SJCRH30 (cell line): Measurements from ENCODE around the gene KCNJ18. TPM values are rescaled to one million over a fixed set of nuclear protein-coding genes. Genes with fewer than 3 reads are reported as not detected.
A peak's percentile ranks its signal among the peaks of the same experiment; 100 is the strongest.
"Not testable (repeated sequence)": the region's sequence is repeated elsewhere in the genome, so short reads cannot be mapped to it uniquely, and the experiment has no call there.

ENCODE experiments used
- DNase-seq, 2 experiments: peaks; one replicate each; pipeline ENCODE4 v3.0.0-alpha.2; 2015 to 2020
- H3K27ac ChIP-seq: fragments of 250-450 bp; sonication (Bioruptor Pico); 2 replicates; pipeline ENCODE4 v1.5.1; 2020; ENCODE audit warnings: mild to moderate bottlenecking, moderate library complexity
- H3K27me3 ChIP-seq: fragments of 250-450 bp; sonication (Bioruptor Pico); 2 replicates; pipeline ENCODE4 v1.5.1; 2020; ENCODE audit warnings: mild to moderate bottlenecking, moderate library complexity
- H3K36me3 ChIP-seq: fragments of 250-450 bp; sonication (Bioruptor Pico); 2 replicates; pipeline ENCODE4 v1.5.1; 2020; ENCODE audit warnings: mild to moderate bottlenecking, moderate library complexity
- H3K4me1 ChIP-seq: fragments of 250-450 bp; sonication (Bioruptor Pico); 2 replicates; pipeline ENCODE4 v1.5.1; 2020; ENCODE audit warnings: mild to moderate bottlenecking, moderate library complexity
- H3K4me3 ChIP-seq: fragments of 250-450 bp; sonication (Bioruptor Pico); 2 replicates; pipeline ENCODE4 v1.5.1; 2020; ENCODE audit warnings: mild to moderate bottlenecking, moderate library complexity
- H3K9me3 ChIP-seq: fragments of 250-450 bp; sonication (Bioruptor Pico); replicated peaks from 2 replicates; pipeline ENCODE4 v1.5.1; 2020; ENCODE audit warnings: mild to moderate bottlenecking, moderate library complexity
- total RNA-seq: library from RNA; depleted of rRNA; stranded (reverse); fragments of >200 nt; shearing (Covaris generic); gene quantifications from 2 replicates; pipeline ENCODE4 v1.2.3, GENCODE V29; 2014

KCNJ18 gene
- total RNA-seq, 1 experiment from 2014 or later: not detected

GRCh38 chr17:21687136-21687953, 5.0 kb upstream of the KCNJ18 start:
- H3K4me3 ChIP-seq: no peak overlapping the region
- no peaks in the 10 kb centered on the region for H3K4me1 ChIP-seq
- no peaks in the 10 kb centered on the region for H3K36me3 ChIP-seq
- H3K9me3 ChIP-seq: peaks cover 3% of the 10 kb centered on the region
- no peak for DNase-seq
- H3K27me3 ChIP-seq: peaks cover 20% of the 10 kb centered on the region
- H3K27ac ChIP-seq: no peak overlapping the region

- H3K4me3 ChIP-seq: no peak overlapping the region
- peaks cover 20% of the 10 kb centered on the region for H3K27me3 ChIP-seq
- H3K36me3 ChIP-seq: no peaks in the 10 kb centered on the region
- DNase-seq: no peak
- H3K27ac ChIP-seq: no peak overlapping the region
- peaks cover 3% of the 10 kb centered on the region for H3K9me3 ChIP-seq
- H3K4me1 ChIP-seq: no peaks in the 10 kb centered on the region
These were observed 3.9 kb upstream of the KCNJ18 start for GRCh38 chr17:21688293-21688949.

- H3K4me1 ChIP-seq: no peaks in the 10 kb centered on the region
- H3K9me3 ChIP-seq: peaks cover 3% of the 10 kb centered on the region
- DNase-seq: peak; percentile 56 to 68
- H3K36me3 ChIP-seq: no peaks in the 10 kb centered on the region
- H3K4me3 ChIP-seq: no peak overlapping the region
- no peak overlapping the region for H3K27ac ChIP-seq
- H3K27me3 ChIP-seq: peaks cover 20% of the 10 kb centered on the region
These were observed 2.7 kb upstream of the KCNJ18 start for GRCh38 chr17:21689604-21690003.

GRCh38 chr17:21690811-21691210, 1.5 kb upstream of the KCNJ18 start:
- not testable (repeated sequence) for H3K27ac ChIP-seq, H3K36me3 ChIP-seq, H3K4me1 ChIP-seq, H3K9me3 ChIP-seq, DNase-seq, H3K4me3 ChIP-seq
- peaks cover 17% of the 10 kb centered on the region for H3K27me3 ChIP-seq

- H3K27me3 ChIP-seq: peaks cover 16% of the 10 kb centered on the region
- not testable (repeated sequence) for H3K4me3 ChIP-seq, H3K9me3 ChIP-seq, H3K4me1 ChIP-seq, H3K36me3 ChIP-seq, H3K27ac ChIP-seq
- peak in 1 of 2 experiments; percentile 2 for DNase-seq
These were observed 842 bp upstream of the KCNJ18 start for GRCh38 chr17:21691481-21691880.

- H3K9me3 ChIP-seq, H3K4me3 ChIP-seq, H3K27ac ChIP-seq, H3K4me1 ChIP-seq, H3K27me3 ChIP-seq, H3K36me3 ChIP-seq: not testable (repeated sequence)
- peak in 1 of 2 experiments; percentile 14 for DNase-seq
These were observed 362 bp downstream of the KCNJ18 start for GRCh38 chr17:21692704-21693065.

- H3K9me3 ChIP-seq, H3K4me1 ChIP-seq, H3K27ac ChIP-seq, H3K27me3 ChIP-seq, H3K36me3 ChIP-seq, H3K4me3 ChIP-seq: not testable (repeated sequence)
- DNase-seq: peak in 1 of 2 experiments; percentile 5
These were observed 1.1 kb downstream of the KCNJ18 start for GRCh38 chr17:21693391-21693796.

- not testable (repeated sequence) for H3K4me1 ChIP-seq, H3K9me3 ChIP-seq, H3K4me3 ChIP-seq, H3K27ac ChIP-seq, H3K36me3 ChIP-seq, H3K27me3 ChIP-seq
- DNase-seq: peak in 1 of 2 experiments; percentile 7
These were observed 1.6 kb downstream of the KCNJ18 start for GRCh38 chr17:21693937-21694336.

- H3K27ac ChIP-seq, H3K9me3 ChIP-seq, DNase-seq: not testable (repeated sequence)
These were observed 3.9 kb downstream of the KCNJ18 start for GRCh38 chr17:21696227-21696626.

GRCh38 chr17:21696842-21697507, 4.7 kb downstream of the KCNJ18 start:
- not testable (repeated sequence) for H3K27me3 ChIP-seq, H3K4me1 ChIP-seq

More at GRCh38 chr17:21696227-21696626, 3.9 kb downstream of the KCNJ18 start:
- H3K4me1 ChIP-seq, H3K36me3 ChIP-seq, H3K27me3 ChIP-seq, H3K4me3 ChIP-seq: not testable (repeated sequence)

GRCh38 chr17:21697508-21697860, 5.2 kb downstream of the KCNJ18 start:
- not testable (repeated sequence) for H3K4me1 ChIP-seq, H3K36me3 ChIP-seq, H3K27me3 ChIP-seq, DNase-seq, H3K4me3 ChIP-seq, H3K27ac ChIP-seq, H3K9me3 ChIP-seq

More at GRCh38 chr17:21696842-21697507, 4.7 kb downstream of the KCNJ18 start:
- not testable (repeated sequence) for DNase-seq, H3K4me3 ChIP-seq, H3K9me3 ChIP-seq, H3K27ac ChIP-seq, H3K36me3 ChIP-seq

- H3K36me3 ChIP-seq, H3K9me3 ChIP-seq, H3K27ac ChIP-seq, H3K4me1 ChIP-seq, H3K4me3 ChIP-seq, H3K27me3 ChIP-seq, DNase-seq: not testable (repeated sequence)
These were observed 6.2 kb downstream of the KCNJ18 start for GRCh38 chr17:21698437-21699075.

- H3K9me3 ChIP-seq, DNase-seq, H3K4me1 ChIP-seq, H3K27ac ChIP-seq, H3K36me3 ChIP-seq, H3K27me3 ChIP-seq, H3K4me3 ChIP-seq: not testable (repeated sequence)
These were observed 6.8 kb downstream of the KCNJ18 start for GRCh38 chr17:21699124-21699523.

GRCh38 chr17:21699573-21700236, 7.4 kb downstream of the KCNJ18 start:
- not testable (repeated sequence) for H3K27ac ChIP-seq, H3K9me3 ChIP-seq, DNase-seq, H3K4me3 ChIP-seq, H3K36me3 ChIP-seq, H3K4me1 ChIP-seq
- H3K27me3 ChIP-seq: peaks cover 12% of the 10 kb centered on the region; the same call in 1 of the 2 replicates
